Epithelial cell of prostate (primary cell): ENCODE measurements around the gene UPP2.

Source experiments
- DNase-seq: peaks from one replicate; pipeline ENCODE4 v3.0.0-alpha.2; 2011; ENCODE audit warnings: low read depth, low spot score
- H3K27ac ChIP-seq: fragments of 450-650 bp; 2 replicates; pipeline ENCODE4 v1.5.1; 2017; ENCODE audit warnings: mild to moderate bottlenecking

The UPP2 gene

DNA sequence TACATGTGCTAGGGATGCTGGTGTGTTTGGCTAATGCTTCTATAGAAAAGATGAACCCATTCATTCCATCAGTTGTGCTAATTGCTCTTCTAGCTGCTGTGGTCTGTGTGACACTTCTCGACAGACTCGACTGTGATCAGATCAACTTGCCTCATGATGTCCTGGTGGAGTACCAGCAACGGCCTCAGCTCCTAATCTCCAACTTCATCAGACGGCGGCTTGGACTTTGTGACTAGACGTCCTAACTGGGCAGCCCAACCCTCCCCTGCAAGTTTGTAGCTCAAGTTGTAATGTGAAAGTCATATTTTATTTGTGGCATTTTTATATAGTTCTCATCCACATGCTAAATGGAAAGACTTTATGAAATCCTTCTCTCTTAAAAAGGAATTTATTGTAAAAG lies 33.0 kb downstream of the UPP2 start:
- no peak for DNase-seq
- H3K27ac ChIP-seq: no peak overlapping the region

DNA sequence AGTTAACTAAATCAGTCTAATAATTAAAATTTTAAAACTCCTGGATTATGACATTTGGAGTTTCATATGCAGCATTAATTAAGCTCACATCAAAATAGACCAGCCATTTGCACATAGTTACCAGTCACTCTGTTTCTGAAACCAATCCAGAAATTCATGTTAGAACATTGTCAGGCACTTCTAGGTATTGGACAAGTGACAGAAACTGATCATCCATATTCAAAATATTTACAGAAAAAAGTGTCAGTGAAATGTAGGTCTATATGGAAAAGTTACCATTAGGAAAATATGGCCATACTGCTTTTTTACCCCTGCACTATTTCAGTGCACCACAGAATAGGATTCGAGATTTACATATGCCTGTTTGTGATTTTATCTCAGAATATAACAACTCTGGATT lies 33.4 kb downstream of the UPP2 start:
- no peak for DNase-seq
- H3K27ac ChIP-seq: no peak overlapping the region

- no peak overlapping the region for H3K27ac ChIP-seq
- no peak for DNase-seq
These were observed 36.6 kb downstream of the UPP2 start for GRCh38 chr2:158138255-158138654.

DNA sequence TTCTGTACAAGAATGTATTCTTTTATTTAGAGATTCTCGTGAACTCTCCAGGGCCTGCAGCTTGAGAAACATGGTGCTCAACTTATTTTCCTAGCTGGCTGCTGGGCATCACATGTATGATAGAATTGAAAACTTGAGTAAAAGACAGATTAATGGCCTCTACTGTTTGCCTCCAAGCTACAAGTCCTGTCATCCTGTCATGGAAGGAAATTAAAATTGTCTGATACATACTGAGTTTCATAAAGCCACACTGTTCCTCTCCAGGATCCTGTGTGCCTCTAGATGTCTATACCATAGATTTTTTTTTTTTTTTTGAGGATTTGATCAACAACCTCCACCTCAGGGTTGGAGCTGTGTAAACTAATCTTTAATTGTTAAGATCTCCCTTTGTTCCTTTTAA lies 38.5 kb downstream of the UPP2 start:
- no peak overlapping the region for H3K27ac ChIP-seq

DNA sequence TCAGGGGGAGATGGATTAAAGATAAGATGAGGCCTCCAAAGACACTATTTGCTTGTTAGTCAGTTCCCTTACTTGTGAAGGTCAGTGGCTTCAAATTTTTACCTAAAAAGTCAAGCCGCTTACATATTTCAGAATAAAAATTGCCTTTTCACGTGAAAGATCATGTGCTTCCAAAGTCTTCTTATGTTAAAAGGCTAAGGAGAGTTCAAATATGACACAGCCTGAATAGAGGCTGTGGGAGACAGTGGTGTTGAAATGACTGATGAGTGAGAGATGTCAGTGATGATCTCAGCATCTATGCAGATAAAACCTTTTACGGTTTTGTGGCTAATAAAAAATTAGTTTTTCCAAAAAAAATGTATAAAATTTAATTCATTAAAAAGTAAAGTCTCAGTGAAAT lies 40.5 kb downstream of the UPP2 start:
- H3K27ac ChIP-seq: no peak overlapping the region
- no peak for DNase-seq

More for the DNA sequence above, 38.5 kb downstream of the UPP2 start:
- DNase-seq: no peak

DNA sequence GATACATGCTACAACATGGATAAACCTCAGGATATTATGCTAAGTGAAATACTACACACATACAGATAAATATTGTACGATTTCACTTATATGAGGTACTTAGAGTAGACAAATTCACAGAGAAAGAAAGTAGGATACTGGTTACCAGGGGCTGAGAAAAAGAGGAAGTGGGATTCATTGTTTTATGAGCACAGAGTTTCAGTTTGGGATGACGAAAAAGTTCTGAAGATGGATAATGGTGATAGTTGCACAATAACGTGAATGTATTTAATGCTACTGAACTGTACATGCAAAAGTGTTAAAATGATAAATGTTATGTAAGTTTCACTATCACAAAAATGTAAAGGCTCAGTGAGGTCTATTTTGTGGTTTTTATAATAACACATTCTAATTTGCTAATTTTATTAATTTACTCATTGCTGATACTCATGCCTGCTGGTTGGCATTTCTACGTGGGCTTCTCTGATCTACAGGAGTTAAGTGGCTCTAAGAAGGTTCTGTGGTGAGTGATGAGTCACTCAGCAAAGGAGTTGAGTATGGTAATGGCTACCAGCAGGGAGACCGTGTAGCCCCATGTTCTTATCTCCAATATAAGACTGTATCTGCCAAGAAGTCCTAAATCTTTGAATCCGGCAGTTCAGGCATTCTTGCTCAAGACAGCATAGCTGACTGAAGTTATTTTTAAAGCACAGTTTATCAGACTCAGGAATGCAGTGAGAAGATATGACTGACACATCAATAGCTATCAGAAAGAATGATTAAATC lies 41.1 kb downstream of the UPP2 start:
- no peak for DNase-seq

DNA sequence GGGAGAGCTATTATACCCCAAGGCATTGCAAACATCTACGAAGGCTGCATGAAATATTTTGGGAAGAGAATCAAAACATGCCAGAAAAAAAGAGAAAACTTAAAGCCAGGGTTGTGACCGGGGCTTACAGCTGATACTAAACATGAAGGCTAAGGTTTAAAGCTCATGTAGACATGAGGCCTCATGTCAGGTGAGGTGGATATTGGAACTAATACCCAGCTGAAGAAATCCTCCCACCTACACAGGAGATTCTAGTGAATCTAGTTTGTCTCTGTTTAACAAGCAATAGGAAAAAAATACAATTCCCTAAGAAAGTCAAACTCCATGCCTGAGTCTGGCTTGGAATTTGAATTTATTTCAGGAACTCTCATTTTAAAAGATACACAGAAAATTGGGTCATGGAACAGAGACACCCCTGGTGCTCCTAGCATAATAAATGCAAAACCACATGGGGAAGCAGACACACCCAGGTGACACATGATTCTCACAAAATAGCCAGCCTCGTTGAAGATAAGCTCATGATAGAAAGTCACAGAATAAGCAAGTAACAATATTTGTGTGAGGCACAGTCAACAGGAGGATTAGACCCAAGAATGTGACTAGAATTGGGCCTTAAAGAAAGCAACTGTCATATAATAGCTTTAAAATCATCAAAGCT lies 42.2 kb downstream of the UPP2 start:
- DNase-seq: no peak
- H3K27ac ChIP-seq: no peak overlapping the region

More for the DNA sequence above, 41.1 kb downstream of the UPP2 start:
- no peak overlapping the region for H3K27ac ChIP-seq

- DNase-seq: no peak
- no peak overlapping the region for H3K27ac ChIP-seq
These were observed 43.4 kb downstream of the UPP2 start for GRCh38 chr2:158144914-158145625.

- no peak overlapping the region for H3K27ac ChIP-seq
- no peak for DNase-seq
These were observed 51.8 kb downstream of the UPP2 start for GRCh38 chr2:158153270-158154015.

DNA sequence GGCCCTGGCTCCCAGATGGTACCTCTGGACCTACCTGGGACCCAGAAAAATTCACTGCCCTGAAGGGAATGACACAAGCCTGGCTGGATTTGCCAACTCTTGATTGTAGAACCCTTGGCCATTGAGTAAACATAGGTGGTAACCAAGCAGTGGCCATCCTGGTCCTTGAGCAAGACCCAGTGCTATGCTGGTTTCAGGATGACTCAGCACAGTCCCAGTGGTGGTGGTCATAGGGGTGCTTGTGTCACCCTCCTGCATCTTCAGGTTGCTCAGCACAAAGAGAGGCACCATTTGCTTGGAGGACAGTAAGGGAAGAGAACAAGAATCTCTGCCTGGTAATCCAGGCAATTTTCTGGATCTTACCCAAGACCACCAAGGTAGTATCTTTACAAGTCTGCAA lies 52.9 kb downstream of the UPP2 start:
- no peak overlapping the region for H3K27ac ChIP-seq
- no peak for DNase-seq

DNA sequence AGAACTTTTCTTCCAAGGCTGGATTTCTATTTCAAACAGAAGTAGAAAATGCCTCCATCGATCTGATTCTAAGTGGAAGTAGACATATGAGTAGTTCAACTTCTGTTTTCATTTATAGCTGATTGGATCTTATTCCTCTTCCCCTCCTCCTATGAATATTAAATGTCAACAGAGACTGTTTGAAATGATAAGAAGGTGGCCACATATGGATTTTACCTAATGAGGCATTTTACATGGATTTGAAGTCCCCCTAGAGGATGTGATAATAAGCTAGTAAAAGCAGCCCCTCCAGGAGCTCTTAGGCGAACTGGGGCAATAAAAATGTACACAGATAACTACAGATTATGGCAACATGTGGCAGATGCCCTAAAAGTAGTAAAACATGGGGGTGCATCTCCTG lies 71.0 kb downstream of the UPP2 start:
- no peak overlapping the region for H3K27ac ChIP-seq
- no peak for DNase-seq

- no peak for DNase-seq
- H3K27ac ChIP-seq: no peak overlapping the region
These were observed 72.8 kb downstream of the UPP2 start for GRCh38 chr2:158174495-158174894.

DNA sequence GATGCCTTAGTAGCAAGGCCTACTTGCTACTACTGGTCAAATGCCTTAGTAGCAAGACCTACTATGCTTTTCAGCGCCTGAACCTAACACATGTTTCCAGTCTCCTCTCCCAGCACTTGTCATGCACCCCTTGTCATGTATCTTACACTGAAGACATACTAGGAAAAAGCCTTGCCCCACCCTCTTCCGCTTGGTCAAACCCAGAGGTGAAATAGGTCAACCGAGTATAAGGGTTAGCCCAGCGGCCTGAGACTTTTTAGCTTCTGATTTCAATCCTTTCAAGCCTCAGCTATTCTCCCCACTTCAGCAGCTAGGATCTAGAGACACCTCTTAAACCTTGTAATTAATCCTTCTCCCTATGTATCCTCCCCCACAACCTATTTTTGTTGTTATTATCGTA lies 73.3 kb downstream of the UPP2 start:
- no peak for DNase-seq
- no peak overlapping the region for H3K27ac ChIP-seq

- no peak for DNase-seq
- no peak overlapping the region for H3K27ac ChIP-seq
These were observed 77.0 kb downstream of the UPP2 start for GRCh38 chr2:158178646-158179045.

GRCh38 chr2:158179660-158180059 lies 78.0 kb downstream of the UPP2 start:
- no peak for DNase-seq

DNA sequence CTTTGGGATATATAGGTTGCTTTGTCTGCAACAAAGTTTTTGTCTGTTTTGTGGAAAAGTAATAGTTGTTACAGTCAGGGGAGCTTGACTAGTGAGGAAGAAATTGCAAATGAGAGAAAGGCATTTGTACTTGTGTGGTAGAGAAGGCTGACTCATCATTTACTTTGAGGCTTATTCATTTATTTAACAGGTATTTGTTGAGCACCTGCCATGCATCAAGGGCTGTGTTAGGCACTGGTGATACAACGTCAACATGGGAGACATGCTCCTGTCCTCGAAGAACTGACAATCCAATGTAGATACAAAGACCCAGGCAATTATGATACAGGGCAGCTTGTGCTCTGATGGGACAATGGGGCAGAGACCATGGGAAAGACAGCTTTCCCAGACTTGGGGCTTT lies 79.5 kb downstream of the UPP2 start:
- DNase-seq: peak; percentile 55
- no peak overlapping the region for H3K27ac ChIP-seq

More at GRCh38 chr2:158179660-158180059, 78.0 kb downstream of the UPP2 start:
- H3K27ac ChIP-seq: no peak overlapping the region

DNA sequence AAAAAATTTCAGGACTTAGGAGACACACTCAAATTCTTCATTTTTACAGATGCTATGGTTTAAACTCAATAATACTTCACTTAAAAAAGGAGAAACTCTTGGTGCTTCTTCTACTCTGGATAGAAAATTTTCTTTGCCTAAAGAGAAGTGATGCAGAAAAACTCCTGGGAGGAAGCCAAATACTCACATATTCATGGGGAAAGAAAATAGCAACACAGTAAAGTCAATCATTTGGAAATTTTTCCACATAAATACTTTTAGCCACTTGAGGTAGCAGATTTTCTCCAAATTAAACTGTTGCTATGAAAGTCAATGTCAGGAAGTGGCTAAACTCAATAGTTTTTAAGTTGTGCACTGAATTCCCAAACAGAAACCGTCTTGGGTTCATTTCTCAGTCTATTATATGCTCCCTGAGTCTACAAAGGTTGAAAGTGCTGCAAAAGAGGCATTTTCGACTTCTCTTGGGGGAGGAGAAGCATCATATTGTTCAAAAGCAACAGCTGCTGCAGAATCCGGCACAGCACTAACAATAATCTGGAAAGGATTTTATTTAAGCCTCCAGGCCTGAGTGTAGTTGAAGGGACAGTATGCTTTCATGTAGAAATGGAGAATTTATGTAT lies 81.1 kb downstream of the UPP2 start:
- no peak for DNase-seq
- H3K27ac ChIP-seq: no peak overlapping the region

- DNase-seq: no peak
- no peak overlapping the region for H3K27ac ChIP-seq
These were observed 82.3 kb downstream of the UPP2 start for GRCh38 chr2:158184001-158184400.

DNA sequence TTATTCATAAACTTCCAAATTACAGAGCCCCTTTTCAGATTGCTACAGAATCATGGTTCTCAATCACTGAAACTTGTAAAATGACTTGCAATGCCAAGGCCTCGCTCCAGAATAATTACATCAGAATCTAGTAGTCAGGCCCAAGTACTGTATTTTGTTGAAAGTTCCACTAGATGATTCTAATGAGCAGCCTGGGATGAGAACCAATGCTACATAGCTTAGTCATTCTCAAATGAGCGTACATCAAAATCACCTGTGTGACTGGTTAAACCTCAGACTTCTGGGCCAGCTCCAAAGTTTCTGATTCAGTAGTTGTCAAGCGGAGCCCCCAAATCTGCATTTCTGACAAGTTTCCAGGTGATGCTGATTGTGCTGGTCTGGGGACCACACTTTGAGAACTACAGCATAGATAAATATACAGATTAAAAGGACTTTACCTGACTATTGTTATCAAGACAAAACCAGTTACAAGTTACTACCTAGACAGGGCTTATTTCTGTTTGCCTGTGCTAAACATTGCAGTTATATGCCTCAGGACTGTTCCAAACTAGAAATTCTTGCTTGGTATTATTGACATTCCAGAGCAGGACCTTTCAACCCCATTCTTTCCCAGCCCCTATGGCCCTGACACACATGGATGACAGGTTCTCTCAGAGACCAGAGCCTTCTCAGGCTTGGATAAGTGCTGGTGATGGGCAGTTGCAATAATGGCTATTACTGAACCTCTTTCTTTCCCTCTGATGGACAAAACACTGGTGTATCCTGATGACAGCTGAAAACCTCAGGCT lies 83.1 kb downstream of the UPP2 start:
- no peak overlapping the region for H3K27ac ChIP-seq
- peak; percentile 24 for DNase-seq
